ENCODE data around the gene PTPRM. TPM values are rescaled to one million over a fixed set of nuclear protein-coding genes. Genes with fewer than 3 reads are reported as not detected.

PTPRM gene
- total RNA-seq, 1 experiment from 2014 or later: 11.1 TPM

DNA sequence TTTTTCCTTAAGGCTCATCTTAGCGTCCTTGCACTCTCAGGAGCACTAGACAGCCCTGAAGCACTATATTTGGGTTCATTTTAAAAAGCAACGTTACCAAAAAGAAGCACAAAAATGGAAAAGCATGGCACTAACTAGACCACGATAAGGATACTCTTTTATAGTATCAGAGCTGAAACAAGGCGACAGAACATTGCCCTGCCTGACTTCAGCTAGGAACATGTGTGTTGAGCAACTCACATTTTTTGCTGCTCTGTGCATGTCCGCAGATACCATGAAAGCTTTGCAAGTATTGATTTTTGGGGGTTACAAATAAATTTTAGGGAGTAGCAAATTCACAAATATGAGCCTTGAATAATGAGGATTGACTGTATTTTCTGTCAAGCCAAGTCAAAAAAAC, 332.0 kb downstream of the PTPRM start:
- CTCF ChIA-PET: no interaction called here
- Mint-ChIP-seq H3K27me3 (ENCODE audit: low read depth) (no peaks in the 10 kb centered on the region), H3K4me1 (peaks cover 21% of the 10 kb centered on the region), H3K4me3 (no peak overlapping the region), H3K9me3 (no peaks in the 10 kb centered on the region), H3K36me3 (no peaks in the 10 kb centered on the region), H3K27ac (no peak overlapping the region)
- ATAC-seq (no peak), DNase-seq (ENCODE audit: low spot score) (no peak)
- TF ChIP-seq, protein P1, sequence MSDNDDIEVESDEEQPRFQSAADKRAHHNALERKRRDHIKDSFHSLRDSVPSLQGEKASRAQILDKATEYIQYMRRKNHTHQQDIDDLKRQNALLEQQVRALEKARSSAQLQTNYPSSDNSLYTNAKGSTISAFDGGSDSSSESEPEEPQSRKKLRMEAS (CRISPR knock-in tag; IDR thresholded peaks at IDR 0.05): no peak
- TF ChIP-seq, protein P2, sequence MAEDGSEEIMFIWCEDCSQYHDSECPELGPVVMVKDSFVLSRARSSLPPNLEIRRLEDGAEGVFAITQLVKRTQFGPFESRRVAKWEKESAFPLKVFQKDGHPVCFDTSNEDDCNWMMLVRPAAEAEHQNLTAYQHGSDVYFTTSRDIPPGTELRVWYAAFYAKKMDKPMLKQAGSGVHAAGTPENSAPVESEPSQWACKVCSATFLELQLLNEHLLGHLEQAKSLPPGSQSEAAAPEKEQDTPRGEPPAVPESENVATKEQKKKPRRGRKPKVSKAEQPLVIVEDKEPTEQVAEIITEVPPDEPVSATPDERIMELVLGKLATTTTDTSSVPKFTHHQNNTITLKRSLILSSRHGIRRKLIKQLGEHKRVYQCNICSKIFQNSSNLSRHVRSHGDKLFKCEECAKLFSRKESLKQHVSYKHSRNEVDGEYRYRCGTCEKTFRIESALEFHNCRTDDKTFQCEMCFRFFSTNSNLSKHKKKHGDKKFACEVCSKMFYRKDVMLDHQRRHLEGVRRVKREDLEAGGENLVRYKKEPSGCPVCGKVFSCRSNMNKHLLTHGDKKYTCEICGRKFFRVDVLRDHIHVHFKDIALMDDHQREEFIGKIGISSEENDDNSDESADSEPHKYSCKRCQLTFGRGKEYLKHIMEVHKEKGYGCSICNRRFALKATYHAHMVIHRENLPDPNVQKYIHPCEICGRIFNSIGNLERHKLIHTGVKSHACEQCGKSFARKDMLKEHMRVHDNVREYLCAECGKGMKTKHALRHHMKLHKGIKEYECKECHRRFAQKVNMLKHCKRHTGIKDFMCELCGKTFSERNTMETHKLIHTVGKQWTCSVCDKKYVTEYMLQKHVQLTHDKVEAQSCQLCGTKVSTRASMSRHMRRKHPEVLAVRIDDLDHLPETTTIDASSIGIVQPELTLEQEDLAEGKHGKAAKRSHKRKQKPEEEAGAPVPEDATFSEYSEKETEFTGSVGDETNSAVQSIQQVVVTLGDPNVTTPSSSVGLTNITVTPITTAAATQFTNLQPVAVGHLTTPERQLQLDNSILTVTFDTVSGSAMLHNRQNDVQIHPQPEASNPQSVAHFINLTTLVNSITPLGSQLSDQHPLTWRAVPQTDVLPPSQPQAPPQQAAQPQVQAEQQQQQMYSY (CRISPR knock-in tag; IDR thresholded peaks at IDR 0.05): no peak
- TF ChIP-seq GRHL2 (CRISPR knock-in tag; IDR thresholded peaks at IDR 0.05; ENCODE audit: insufficient replicate concordance, severe bottlenecking) (no peak), FOXJ3 (CRISPR knock-in tag; IDR thresholded peaks at IDR 0.05; ENCODE audit: borderline replicate concordance) (no peak), SMAD3 (CRISPR knock-in tag; IDR thresholded peaks at IDR 0.05; ENCODE audit: borderline replicate concordance) (no peak), NFYB (CRISPR knock-in tag; conservative IDR thresholded peaks at IDR 0.05; ENCODE audit: low read depth) (no peak), KAT7 (CRISPR knock-in tag; IDR thresholded peaks at IDR 0.05; ENCODE audit: borderline replicate concordance) (no peak), SMAD4 (CRISPR knock-in tag; IDR thresholded peaks at IDR 0.05) (no peak), MXD4 (CRISPR knock-in tag; IDR thresholded peaks at IDR 0.05; ENCODE audit: borderline replicate concordance) (no peak), ZNF423 (CRISPR knock-in tag; IDR thresholded peaks at IDR 0.05) (no peak)
- TF ChIP-seq, protein P3, sequence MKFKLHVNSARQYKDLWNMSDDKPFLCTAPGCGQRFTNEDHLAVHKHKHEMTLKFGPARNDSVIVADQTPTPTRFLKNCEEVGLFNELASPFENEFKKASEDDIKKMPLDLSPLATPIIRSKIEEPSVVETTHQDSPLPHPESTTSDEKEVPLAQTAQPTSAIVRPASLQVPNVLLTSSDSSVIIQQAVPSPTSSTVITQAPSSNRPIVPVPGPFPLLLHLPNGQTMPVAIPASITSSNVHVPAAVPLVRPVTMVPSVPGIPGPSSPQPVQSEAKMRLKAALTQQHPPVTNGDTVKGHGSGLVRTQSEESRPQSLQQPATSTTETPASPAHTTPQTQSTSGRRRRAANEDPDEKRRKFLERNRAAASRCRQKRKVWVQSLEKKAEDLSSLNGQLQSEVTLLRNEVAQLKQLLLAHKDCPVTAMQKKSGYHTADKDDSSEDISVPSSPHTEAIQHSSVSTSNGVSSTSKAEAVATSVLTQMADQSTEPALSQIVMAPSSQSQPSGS (CRISPR knock-in tag; IDR thresholded peaks at IDR 0.05; ENCODE audit: borderline replicate concordance, low read depth): no peak
- TF ChIP-seq, protein P4, sequence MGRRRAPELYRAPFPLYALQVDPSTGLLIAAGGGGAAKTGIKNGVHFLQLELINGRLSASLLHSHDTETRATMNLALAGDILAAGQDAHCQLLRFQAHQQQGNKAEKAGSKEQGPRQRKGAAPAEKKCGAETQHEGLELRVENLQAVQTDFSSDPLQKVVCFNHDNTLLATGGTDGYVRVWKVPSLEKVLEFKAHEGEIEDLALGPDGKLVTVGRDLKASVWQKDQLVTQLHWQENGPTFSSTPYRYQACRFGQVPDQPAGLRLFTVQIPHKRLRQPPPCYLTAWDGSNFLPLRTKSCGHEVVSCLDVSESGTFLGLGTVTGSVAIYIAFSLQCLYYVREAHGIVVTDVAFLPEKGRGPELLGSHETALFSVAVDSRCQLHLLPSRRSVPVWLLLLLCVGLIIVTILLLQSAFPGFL (CRISPR knock-in tag; IDR thresholded peaks at IDR 0.05; ENCODE audit: borderline replicate concordance): no peak
- TF ChIP-seq, protein P5, sequence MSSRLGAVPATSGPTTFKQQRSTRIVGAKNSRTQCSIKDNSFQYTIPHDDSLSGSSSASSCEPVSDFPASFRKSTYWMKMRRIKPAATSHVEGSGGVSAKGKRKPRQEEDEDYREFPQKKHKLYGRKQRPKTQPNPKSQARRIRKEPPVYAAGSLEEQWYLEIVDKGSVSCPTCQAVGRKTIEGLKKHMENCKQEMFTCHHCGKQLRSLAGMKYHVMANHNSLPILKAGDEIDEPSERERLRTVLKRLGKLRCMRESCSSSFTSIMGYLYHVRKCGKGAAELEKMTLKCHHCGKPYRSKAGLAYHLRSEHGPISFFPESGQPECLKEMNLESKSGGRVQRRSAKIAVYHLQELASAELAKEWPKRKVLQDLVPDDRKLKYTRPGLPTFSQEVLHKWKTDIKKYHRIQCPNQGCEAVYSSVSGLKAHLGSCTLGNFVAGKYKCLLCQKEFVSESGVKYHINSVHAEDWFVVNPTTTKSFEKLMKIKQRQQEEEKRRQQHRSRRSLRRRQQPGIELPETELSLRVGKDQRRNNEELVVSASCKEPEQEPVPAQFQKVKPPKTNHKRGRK (CRISPR knock-in tag; IDR thresholded peaks at IDR 0.05; ENCODE audit: borderline replicate concordance): no peak
- POLR2A ChIA-PET: no interaction called here

DNA sequence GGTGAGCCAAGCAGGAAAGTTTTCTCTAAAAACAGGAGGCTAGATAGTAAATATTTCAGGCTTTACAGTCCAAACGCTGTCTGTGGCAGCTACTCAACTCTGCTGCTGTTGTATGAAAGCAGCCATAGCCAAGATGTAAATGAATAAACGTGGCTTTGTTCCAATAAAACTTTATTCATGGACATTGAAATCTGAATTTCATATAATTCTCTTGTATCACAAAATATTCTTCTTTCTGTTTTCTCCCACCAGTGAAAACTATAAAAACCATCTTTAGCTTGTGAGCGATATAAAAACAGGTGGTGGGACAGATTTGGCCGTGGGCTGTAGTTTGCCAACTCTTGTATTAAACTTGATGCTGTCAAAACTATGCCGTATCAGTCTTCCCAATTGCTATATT, 333.0 kb downstream of the PTPRM start:
- H3K27ac Mint-ChIP-seq: no peak overlapping the region
- peaks cover 21% of the 10 kb centered on the region for H3K4me1 Mint-ChIP-seq
- no peaks in the 10 kb centered on the region for H3K27me3 Mint-ChIP-seq (ENCODE audit: low read depth)
- H3K4me3 Mint-ChIP-seq: no peak overlapping the region
- POLR2A ChIA-PET: no interaction called here
- CTCF ChIA-PET: no interaction called here
- ATAC-seq (no peak), DNase-seq (ENCODE audit: low spot score) (no peak)
- TF ChIP-seq, protein P1 (CRISPR knock-in tag; IDR thresholded peaks at IDR 0.05): no peak
- no peak for TF ChIP-seq SMAD3 (CRISPR knock-in tag; IDR thresholded peaks at IDR 0.05; ENCODE audit: borderline replicate concordance)
- TF ChIP-seq, protein P6, sequence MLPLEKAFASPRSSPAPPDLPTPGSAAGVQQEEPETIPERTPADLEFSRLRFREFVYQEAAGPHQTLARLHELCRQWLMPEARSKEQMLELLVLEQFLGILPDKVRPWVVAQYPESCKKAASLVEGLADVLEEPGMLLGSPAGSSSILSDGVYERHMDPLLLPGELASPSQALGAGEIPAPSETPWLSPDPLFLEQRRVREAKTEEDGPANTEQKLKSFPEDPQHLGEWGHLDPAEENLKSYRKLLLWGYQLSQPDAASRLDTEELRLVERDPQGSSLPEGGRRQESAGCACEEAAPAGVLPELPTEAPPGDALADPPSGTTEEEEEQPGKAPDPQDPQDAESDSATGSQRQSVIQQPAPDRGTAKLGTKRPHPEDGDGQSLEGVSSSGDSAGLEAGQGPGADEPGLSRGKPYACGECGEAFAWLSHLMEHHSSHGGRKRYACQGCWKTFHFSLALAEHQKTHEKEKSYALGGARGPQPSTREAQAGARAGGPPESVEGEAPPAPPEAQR (CRISPR knock-in tag; IDR thresholded peaks at IDR 0.05): no peak
- no peak for TF ChIP-seq ZNF232 (CRISPR knock-in tag; IDR thresholded peaks at IDR 0.05)
- TF ChIP-seq ZBTB21 (CRISPR knock-in tag; IDR thresholded peaks at IDR 0.05; ENCODE audit: borderline replicate concordance): no peak
- H3K36me3 Mint-ChIP-seq: no peaks in the 10 kb centered on the region
- no peaks in the 10 kb centered on the region for H3K9me3 Mint-ChIP-seq
